Activated T-cell treated with anti-CD3 and anti-CD28 coated beads for 4 hours (primary cell): Measurements from ENCODE around the gene UBR1.

Experiments
- DNase-seq: peaks from one replicate; pipeline ENCODE4 v3.0.0-alpha.2; 2020

The UBR1 gene

GRCh38 chr15:43105077-43105736 lies 631 bp downstream of the UBR1 start:
- no peak for DNase-seq

- no peak for DNase-seq
Measured at GRCh38 chr15:43104426-43104825, 1.4 kb downstream of the UBR1 start.

GRCh38 chr15:43103907-43104306 lies 1.9 kb downstream of the UBR1 start:
- DNase-seq = no peak

- no peak for DNase-seq
Measured at GRCh38 chr15:43102187-43102586, 3.7 kb downstream of the UBR1 start.

GRCh38 chr15:43100971-43101370 lies 4.9 kb downstream of the UBR1 start:
- no peak for DNase-seq

- no peak for DNase-seq
Measured at GRCh38 chr15:43099105-43099845, 6.6 kb downstream of the UBR1 start.

- no peak for DNase-seq
Measured at GRCh38 chr15:43096411-43096810, 9.4 kb downstream of the UBR1 start.

- DNase-seq = no peak
Measured at GRCh38 chr15:43095708-43096347, 10.0 kb downstream of the UBR1 start.

GRCh38 chr15:43095243-43095642 lies 10.6 kb downstream of the UBR1 start:
- DNase-seq = no peak

GRCh38 chr15:43094416-43095030 lies 11.3 kb downstream of the UBR1 start:
- DNase-seq = no peak

GRCh38 chr15:43093026-43093425 lies 12.8 kb downstream of the UBR1 start:
- DNase-seq = no peak

GRCh38 chr15:43091859-43092258 lies 14.0 kb downstream of the UBR1 start:
- DNase-seq = no peak

- DNase-seq = no peak
Measured at GRCh38 chr15:43086551-43086950, 19.3 kb downstream of the UBR1 start.

GRCh38 chr15:43085921-43086320 lies 19.9 kb downstream of the UBR1 start:
- DNase-seq = no peak

- no peak for DNase-seq
Measured at GRCh38 chr15:43082509-43082908, 23.3 kb downstream of the UBR1 start.

- DNase-seq = no peak
Measured at GRCh38 chr15:43081283-43081682, 24.6 kb downstream of the UBR1 start.

- no peak for DNase-seq
Measured at GRCh38 chr15:43071451-43071850, 34.4 kb downstream of the UBR1 start.

GRCh38 chr15:43070893-43071292 lies 34.9 kb downstream of the UBR1 start:
- DNase-seq = no peak

- DNase-seq = no peak
Measured at GRCh38 chr15:43070249-43070648, 35.6 kb downstream of the UBR1 start.

GRCh38 chr15:43067717-43068461 lies 37.9 kb downstream of the UBR1 start:
- no peak for DNase-seq

- no peak for DNase-seq
Measured at GRCh38 chr15:43056696-43057095, 49.1 kb downstream of the UBR1 start.

- DNase-seq = no peak
Measured at GRCh38 chr15:43052860-43053259, 53.0 kb downstream of the UBR1 start.

GRCh38 chr15:43048935-43049334 lies 56.9 kb downstream of the UBR1 start:
- DNase-seq = no peak
